GOT3 (cell line): Measurements from ENCODE around the gene IQCH.

ENCODE experiments used
- DNase-seq: peaks from one replicate; lab custom pipeline; 2025; ENCODE audit warnings: mixed read lengths; lab: John Stamatoyannopoulos, UW

The IQCH gene

DNA sequence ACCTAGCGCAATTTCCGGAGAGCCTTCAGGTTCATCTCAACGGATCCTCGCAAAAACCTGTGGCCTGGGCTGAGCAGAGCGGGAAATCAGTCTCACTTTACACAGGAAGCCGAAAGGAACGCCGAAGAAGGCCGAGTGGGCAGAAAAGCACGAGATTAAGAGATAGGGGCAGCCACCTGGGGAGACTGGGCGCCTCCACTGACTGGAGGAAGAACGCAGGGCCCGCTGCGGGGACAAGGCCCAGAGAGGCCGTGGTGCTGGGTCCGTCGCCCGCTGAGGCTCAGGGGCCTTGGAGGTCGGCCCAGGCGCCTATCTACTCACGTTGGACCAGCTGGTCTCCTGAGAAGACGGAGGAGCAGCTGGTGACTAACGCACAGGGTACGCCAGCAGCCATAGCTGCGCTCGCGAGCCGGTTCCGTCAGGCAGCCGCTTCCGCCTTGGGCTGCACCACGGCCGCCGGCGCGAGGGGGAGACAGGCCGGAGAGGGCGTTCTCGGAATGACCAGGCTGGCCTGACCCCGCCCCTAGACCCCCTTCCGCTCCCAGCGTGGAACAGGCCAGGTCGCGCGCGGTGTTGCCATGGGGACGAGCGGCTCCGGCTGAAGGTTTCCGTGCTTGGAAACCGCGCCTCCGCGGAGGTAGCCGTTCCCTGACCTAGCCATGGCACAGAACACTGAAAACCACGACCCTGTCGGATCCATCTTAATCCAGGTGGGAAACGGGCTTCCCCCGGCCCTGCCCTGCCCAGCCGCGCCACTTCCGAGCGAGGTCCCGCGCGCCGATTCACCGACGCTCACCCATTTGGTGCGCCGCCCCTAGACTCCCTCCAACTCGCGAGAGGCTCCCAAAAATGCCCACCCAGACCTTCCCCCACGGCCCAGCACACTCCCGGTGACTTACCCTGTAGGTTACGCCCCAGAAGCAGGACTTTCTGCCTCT lies at the start of gene IQCH, which contains the start of gene AAGAB:
TSS of gene IQCH (plus strand) at position 549 of the 938 bp plus-strand sequence. CDS start at position 660, 111 bp downstream.
TSS of gene AAGAB (minus strand) at position 424 of the 938 bp plus-strand sequence. CDS start at position 394, 30 bp downstream.
- peak; percentile 98 for DNase-seq

- no peak for DNase-seq
These were observed 46.9 kb upstream of the IQCH start for GRCh38 chr15:67207555-67208207.

DNA sequence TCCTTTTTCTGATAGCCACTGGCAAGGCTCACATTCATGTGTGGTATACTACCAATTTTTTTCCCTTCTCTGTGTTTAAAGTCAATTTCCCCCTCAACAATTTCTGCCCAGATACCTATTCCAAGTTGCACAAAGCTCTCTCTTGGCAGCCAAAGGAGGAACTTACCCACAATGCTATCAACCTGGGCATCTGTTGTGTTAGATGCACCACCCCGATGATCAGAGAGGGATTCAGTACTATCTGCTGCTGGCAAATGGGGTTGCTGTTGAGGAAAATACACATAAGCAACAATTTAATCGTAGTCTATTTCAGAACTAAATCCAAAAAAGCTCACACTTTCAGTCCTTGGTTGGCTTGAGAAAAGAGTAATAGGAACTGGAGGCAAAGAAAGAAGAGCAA lies 46.2 kb upstream of the IQCH start:
- no peak for DNase-seq

GRCh38 chr15:67210555-67211168 lies 43.9 kb upstream of the IQCH start:
- DNase-seq: no peak

DNA sequence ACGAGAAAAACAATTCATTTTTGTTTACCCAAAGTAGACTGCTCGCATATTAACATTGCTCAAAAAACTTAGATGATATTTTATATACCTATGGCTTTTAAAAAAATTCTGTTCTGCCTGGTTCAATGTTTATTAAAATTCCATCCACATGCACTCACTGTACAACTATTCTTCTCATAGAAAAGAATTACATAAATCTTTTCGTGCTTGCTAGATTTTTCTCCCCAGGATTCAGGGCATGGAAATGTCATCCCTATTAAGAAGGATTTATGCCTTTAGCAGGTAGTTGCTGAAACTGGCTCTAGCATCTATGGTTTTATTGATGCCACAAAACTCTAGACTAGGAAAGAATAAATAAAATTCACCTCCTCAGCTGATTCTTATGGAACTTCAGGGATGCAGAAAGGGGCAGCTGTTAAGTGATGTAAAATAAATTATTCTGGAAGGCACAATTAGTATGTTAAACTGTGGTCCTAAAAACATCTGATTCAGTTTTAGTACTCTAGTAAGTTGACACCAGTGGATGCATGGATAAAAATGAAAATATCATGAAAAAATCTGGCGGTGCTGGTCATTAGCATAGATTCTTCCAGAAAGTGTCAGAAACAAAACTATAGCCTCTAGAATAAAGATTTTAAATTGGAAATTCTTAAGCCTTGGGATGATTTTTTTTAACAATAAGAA lies 41.8 kb upstream of the IQCH start:
- DNase-seq: no peak

DNA sequence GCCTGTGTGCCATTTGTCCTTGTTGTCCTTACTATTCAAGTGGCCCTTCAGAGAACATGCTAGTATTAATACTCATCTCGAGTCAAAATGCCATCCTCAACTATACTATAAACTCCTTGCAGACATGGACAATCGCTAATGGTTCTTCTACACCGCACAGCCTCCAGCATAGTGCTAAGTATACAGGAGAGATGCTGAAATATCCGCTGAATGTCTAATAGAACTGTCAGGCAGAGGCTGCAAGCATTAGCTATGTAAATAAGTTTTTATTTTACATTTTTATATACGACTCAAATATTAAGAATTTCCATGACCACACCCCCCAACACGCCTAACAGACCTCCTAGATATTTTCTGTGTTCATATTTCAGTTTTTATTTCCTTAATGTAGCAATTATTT lies 39.5 kb upstream of the IQCH start:
- no peak for DNase-seq

GRCh38 chr15:67216859-67217258 lies 37.7 kb upstream of the IQCH start:
- no peak for DNase-seq

- no peak for DNase-seq
These were observed 36.2 kb upstream of the IQCH start for GRCh38 chr15:67218428-67218827.

DNA sequence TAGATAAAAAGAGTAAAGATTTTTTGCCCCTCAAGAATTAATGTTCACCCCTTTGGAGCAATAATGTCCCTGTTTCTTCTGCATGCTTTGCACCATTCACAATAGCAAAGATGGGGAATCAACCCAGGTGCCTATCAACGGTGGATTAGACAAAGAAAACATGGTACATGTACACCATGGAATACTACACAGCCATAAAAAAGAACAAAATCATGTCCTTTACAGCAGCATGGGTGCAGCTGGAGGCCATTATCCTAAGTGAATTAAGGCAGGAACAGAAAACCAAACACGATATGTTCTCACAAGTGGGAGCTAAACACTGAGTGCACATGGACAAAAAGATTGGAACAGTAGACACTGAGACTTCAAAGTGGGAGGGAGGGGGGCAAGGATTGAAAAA lies 35.3 kb upstream of the IQCH start:
- no peak for DNase-seq

DNA sequence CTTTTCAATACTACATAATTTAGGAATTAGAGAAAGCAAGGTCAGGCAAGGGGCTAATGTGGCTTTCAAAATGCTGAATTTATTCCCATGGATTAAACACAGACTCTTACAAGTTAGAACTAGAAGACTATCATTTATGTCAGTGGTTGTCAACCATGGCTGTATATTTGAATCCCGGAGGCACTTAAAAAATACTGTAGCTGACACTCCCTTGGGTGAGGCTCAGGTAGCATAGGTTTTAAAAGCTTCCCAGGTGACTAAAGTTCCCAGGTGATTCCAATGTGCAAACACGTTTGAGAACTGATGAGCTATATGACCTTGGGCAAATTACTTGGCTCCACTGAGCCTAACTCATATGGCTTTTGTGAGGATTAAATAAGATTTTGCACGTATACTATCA lies 29.7 kb upstream of the IQCH start:
- DNase-seq: no peak

DNA sequence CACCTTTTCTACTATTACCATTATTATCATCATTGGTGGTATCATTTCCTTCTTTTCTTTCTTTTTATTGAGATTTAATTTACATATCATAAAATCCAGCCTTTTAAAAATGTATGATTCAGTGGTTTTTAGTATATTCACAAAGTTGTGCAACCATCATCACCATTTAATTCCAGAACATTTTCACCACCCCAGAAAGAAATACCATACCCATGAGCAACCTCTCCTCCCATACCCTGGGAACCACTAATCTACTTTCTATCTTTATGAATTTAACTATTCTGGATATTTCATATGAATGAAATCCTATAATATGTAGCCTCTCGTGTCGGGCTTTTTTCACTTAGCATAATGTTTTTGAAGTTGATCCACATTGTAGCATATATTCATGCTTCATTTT lies 29.2 kb upstream of the IQCH start:
- no peak for DNase-seq

DNA sequence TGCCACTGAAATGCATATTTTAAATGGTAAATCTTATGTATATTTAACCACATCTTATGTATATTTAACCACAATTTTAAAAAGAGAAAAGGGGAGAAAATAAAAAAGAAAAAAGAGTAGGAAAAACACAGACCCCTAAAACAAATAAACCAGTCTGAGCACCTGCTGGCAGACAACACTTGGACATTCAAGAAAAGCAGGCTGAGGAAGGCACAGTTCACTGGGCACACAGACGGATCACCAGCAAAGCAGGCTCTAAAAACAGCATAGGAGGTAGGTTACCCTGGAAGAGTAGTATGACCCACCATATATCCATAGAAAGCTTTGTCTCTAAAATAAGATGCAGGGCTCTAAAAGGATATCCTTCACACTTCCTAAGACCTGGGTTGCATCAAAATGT lies 27.2 kb upstream of the IQCH start:
- DNase-seq: no peak

DNA sequence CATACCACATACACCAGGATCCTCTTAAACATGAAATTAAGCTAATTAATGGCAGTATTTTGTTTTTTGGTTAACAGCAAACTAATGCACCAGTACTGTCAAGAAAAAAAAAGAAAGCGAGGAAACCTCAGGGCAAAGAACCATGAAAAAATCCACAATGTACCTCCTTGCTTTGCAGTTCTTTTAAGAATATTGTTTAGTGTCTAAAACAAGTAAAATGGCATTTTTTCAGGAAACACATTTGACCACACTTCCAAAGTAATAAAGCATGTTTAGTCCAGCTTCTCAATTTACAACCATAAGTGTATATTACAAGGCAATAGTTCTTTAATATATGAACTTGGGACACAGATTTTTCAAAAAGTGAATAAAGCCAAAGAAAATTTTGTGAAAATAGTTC lies 26.7 kb upstream of the IQCH start:
- no peak for DNase-seq

DNA sequence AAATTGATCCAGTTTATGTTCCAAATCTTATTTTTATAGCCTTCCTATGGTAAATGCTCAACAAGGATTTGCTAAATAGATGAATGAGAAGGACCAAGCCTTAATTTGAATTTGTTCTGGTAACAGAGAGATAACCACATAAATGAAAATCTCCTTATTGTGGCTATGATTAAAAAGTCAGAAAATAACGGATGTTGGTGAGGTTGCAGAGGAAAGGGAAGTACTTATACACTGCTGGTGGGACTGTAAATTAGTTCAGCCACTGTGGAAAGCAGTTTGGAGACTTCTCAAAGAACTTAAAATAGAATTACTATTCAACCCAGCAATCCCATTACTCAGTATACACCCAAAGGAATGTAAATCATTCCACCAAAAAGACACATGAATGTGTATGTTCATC lies 26.3 kb upstream of the IQCH start:
- no peak for DNase-seq

DNA sequence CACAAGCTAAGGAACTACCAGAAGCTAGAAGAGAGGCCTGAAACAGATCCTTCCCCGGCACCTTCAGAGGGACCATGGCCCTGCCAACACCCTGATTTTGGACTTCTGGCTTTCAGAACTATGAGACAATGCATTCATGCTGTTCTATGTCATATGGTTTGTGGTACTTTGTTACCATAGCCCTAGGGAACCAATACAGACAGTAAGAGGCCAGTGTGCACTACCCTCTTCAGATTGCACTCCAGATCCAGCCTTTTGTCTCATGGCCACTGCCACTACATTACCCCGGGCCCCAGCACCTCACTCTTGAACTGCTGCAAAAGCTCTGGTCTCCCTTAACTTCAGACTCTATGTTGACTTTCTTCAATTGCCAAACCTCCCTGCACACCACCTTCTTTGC lies 24.1 kb upstream of the IQCH start:
- no peak for DNase-seq

DNA sequence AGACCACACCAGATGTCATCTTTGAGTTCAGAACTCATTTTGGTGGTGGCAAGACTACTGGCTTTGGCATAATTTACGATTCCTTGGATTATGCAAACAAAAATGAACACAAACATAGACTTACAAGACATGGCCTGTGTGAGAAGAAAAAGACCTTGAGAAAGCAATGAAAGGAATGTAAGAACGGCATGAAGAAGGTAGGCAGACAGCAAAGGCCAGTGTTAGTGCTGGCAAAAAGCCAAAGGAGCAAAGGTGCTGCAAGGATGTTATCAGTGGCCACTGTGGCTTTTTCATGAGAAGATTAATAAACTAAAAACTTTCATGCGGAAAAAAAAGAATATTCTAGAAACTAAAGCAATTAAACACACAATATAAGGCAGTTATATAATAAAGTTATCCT lies 22.0 kb upstream of the IQCH start:
- DNase-seq: no peak

DNA sequence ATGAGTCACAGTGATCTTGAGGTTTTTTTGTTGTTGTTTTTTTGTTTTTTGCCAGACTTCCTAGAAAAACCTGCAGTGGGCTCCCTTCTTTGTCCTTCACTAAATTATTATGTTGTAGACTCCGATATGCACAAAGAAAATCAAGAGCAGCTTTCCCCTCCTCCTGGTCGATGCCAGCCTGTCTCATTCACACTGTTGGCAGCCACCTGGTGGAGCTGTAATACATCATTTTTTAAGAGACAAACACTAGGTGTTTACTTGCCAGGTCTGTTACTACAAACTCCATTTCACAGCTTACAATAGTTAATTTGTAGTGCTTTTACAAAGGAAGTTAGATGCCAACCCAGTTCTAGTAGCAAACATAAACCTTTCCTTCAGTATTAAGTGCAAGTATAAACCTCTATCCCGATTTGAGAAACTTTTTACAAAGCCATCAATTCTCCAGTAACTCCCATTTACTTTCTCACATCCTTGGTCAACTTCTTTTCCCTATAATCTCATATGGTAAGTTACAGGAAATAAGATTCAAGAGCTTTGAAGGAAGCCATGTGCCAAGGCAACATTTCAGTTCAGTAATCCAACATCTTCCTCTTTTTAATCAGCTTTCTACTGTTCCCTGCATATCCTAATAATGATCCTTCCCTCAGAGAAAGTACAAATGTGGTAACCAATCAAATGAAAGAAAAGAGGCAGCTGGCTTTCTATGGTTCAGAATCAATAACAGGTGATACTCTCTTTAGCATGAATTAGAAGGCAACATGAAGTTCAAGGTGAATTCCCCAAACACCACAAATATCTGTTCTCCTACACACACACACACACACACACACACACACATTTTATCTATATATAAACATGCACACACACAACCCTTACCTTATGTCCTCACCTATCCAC lies 14.1 kb upstream of the IQCH start:
- no peak for DNase-seq

GRCh38 chr15:67241132-67241855 lies 13.3 kb upstream of the IQCH start:
- no peak for DNase-seq

DNA sequence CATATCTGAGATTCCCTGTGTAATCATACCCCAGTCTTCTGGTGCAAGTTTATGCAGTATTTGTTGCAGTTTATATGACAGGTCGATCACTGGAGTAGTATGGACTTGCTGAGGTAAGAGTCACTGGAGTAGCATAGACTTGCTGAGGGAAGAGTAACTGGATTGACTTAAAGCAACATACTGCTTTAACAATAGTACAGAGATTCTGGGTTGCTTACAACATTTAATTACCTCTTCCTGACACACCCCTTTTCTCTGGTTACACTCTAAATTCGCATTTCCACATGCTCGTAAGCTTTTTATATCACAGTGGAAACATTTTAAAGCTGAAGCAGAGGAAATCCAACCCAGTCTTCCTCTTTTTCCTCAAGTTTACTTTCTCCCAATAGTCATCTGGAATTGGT lies 11.9 kb upstream of the IQCH start:
- no peak for DNase-seq

DNA sequence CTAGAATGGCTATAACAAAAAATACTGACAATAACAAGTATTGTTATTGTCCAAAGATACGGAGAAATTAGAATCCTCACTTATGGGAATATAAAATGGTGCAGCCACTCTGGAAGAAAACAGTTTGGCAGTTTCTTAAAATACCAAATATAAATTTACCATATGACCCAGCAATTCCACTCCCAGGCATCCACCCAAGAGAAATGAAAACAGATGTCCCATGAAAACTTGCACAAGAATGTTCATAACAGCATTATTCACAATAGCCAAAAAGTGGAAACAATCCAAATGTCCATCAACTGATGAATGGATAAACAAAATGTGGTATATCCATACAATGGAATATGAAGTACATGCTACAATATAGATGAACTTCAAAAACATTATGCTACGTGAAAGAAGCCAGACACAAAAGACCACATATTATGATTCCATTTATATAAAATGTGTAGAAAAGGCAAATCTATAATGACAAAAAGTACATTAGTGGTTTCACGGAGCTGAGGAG lies 9.6 kb upstream of the IQCH start:
- DNase-seq: no peak
